GM18517 (cell line): ENCODE measurements around the gene PDE6H.

Experiments
- ATAC-seq: cut with Tn5 transposase; IDR thresholded peaks from one replicate; pipeline ENCODE4 v1.9.1; 2021; ENCODE audit warnings: mild to moderate bottlenecking, moderate library complexity; ENCODE audit not compliant: unreplicated experiment

The PDE6H gene

GRCh38 chr12:14968478-14968877, 4.4 kb upstream of the PDE6H start:
- ATAC-seq = no peak

DNA sequence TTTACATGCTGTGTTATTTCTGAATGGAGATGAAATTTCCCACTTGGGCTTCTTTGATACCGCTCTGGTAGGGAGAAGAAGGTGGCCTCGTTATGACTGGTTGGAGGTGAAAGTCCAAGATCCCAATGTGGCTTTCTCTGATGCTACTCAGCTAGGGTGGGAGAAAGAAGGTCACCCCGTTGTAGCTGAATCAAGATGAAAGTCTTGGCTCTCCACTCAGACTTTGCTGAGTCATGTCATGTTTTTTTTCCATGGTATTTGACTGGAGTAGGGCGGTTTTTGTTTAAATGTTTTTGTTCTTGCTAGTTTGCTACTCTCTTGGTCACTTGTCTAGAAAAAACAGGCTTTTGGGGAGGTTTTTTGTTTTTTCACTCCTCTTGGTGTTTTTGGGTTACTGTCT, 2.4 kb upstream of the PDE6H start:
- no peak for ATAC-seq

DNA sequence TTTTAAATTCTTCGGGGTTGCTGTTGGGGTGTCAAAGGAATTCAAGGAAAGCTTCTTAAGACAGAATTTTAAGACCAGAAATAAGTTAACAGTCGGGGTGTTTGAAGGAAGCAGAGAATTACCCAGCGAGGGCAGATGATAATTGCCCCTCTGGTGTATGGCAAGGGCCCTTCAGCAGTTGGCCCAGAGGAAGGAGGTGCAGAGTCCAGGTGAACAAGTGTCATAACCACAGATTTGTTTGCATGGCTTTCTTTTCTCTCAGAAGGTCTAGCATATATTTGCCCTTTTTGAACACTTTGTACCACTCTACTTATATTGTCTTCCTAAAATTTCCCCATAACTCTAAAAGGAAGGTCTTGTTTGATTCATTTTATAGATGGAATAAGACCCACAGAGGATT, 1.8 kb downstream of the PDE6H start:
- no peak for ATAC-seq

GRCh38 chr12:14975457-14975856, 2.6 kb downstream of the PDE6H start:
- no peak for ATAC-seq

DNA sequence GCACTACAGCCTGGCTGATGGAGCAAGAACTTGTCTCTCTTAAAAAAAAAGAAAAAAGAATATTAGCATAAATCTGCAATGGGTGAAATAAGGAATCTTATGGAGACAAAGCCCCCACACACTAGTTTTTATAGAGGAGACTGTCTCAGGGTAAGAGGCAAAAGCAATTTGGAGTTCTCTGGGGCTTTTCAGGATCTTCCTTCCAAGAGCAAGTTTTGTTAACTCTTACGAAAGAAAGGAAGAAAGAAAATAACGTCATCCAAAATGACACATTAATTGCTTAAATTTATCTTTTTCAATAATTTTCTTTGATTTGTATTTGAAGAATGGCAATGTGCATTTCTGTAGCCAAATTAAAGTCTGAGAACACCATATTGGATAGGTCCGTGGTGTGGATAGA, 3.8 kb downstream of the PDE6H start:
- ATAC-seq = no peak

- ATAC-seq = no peak
Measured at GRCh38 chr12:14979468-14979867, 6.6 kb downstream of the PDE6H start.

DNA sequence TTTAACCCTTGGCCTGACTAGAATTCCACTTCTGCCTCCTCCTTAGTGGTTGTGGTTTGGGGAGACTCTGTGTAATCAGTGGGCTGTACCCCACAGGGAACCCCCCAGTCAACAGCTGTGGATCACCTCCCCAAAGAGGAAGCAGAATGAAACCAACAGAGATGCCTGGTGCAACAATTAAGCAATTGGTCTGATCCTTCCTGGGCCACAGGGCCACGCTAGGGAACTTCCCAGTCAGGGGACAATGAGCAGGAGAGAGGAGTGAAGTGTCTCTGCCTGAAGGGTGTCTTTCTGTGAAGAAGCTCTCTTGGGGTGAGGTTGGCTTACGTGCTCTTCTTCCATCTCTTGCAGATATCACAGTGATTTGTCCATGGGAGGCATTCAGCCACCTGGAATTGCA, 8.2 kb downstream of the PDE6H start:
- no peak for ATAC-seq

DNA sequence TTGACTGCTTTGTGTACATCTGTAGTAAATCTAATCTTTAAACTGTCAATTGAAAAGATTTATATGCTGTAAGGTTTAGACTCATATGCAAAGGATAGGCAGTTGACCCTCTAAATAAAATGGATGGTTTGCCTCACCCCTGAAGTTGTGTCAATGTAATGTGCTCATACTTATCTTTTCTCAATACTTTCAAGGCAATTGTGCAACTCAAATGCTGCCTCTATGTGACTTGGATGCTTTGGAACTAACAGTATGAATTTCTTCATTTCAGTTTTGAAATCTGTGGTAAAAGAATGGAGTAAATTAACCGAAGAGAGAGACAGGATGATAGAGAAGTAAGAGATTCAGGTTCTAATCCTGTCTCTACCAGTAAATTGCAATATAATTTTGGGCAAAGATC, 9.7 kb downstream of the PDE6H start:
- no peak for ATAC-seq

GRCh38 chr12:14982991-14983390, 10.1 kb downstream of the PDE6H start:
- no peak for ATAC-seq

GRCh38 chr12:14984036-14984435, 11.2 kb downstream of the PDE6H start:
- ATAC-seq = no peak

GRCh38 chr12:14984766-14985285, 12.0 kb downstream of the PDE6H start:
- no peak for ATAC-seq

DNA sequence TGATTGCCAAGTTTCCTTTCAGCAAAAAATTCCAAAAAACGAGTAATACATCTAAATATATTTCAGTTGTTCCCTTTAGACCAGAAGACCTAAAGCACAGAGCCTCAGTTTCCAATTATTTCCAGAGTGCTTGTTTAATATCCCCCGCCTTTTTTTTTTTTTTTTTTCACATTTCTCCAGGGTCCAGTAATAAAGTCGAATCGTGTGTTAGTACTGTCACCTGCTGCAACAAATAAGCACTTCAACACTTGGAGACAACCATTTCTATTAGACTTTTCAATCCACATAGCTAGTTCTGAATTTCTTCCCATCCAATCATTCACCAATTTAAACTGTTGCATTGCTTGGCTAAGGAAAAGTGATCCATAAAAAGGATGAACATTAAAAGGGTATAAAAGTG, 13.6 kb downstream of the PDE6H start:
- no peak for ATAC-seq

GRCh38 chr12:14988035-14988434, 15.2 kb downstream of the PDE6H start:
- ATAC-seq = no peak

GRCh38 chr12:14989790-14990189, 16.9 kb downstream of the PDE6H start:
- no peak for ATAC-seq

- peak; percentile 49 for ATAC-seq
Measured at GRCh38 chr12:14991069-14991468, 18.2 kb downstream of the PDE6H start.

DNA sequence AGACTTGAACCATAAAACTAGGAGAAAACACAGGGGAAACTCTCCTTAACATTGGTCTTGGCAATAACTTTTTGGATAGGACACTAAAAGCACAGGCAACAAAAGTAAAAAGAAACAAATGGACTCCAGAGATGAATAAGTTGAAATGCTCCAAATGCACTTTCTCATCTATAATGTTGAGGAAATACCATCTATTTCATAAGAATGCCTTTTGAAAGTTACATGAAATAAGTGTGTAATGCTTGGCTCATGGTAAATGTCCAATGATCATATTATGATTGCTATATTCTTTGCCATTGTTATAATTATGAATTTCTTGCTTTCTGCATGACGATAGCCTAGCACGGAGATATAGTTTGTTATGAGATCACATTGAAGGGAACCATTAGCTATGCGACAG, 19.8 kb downstream of the PDE6H start:
- ATAC-seq = no peak

GRCh38 chr12:14993117-14993516, 20.3 kb downstream of the PDE6H start:
- ATAC-seq = no peak

DNA sequence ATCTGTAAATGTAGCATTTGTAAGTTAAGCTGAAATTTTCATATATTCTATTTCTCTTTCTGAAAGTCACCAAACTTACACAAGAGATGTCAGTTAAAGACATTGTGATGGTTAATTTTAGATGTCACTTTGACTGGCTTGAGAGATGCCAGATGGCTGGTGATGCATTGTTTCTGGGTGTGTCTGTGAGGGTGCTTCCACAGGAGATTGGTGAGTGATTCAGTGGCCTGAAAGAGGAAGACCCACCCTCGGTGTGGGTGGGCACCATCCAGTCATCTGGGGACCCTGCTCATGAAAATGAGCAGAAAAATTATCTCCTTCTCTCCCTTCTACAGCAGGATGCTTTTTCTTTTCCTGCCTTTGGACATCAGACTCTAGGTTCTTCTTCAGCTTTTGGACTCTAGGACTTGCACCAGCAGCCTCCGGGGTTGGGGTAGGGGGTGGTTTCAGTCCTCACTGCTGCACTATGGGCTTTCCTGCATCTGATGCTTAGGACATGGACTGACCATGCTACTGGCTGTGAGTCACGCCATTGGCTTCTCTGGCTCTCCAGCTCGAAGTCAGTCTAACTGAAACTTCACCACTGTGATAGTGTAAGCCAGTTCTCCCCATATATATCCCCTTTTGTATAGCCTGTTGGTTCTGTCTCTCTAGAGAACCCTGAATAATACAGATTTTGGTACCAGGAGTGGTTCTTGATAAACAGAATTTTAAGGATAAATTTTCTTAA, 20.9 kb downstream of the PDE6H start:
- no peak for ATAC-seq

DNA sequence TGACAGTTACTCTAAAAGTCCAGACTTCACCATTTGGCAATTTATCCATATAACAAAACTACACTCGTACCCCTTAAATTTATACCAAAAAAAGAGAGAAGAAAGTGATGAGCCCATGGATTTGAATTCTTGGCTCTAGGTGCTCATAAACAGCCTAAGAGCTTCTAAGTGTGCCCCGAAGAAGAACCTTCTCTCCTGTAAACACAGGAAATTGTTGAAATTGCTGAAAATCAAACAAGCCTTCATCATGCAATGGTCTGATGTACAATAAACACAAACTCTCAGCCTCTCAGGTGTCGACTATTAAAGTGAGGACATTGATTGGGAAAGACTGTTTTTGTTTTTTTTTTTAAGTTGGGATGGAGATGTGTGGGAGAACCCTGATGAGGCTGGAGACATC, 21.8 kb downstream of the PDE6H start:
- ATAC-seq = no peak

DNA sequence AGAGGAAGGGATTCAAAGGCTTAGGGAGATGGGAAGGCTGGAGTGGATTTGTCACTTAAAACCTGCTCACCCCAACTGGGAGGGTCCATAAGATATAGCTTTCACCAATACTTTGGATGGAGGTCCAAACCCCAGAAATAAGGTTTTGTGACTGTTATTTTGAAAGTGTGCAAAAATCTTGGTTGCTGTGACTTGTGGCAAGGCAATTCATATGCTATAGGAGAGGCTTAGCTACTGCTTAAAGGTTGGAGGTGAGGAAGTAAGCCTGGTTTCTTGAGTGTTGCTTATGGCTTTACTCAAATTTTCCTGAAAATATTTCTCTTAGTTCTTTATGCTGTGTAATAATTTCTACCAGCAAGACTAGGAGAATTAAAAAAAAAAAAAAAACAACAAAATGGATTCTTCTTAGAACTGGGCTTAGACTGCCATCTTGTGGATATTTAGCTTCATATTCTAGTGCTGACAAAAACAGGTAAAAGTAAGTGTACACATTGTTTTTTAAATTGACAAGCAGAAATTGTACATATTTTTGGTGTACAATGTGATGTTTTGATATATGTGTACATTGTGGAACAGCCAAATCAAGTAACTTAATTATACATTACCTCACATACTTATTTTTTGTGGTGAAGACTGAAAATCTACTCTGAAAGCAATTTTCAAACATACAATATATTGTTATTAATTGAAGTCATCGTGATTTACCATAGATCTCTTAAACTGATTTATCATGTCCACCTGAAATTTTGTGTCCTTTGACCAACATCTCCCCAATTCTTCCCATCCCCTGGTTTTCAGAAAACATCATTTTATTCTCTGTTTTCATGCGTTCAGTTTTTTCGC, 23.0 kb downstream of the PDE6H start:
- no peak for ATAC-seq

DNA sequence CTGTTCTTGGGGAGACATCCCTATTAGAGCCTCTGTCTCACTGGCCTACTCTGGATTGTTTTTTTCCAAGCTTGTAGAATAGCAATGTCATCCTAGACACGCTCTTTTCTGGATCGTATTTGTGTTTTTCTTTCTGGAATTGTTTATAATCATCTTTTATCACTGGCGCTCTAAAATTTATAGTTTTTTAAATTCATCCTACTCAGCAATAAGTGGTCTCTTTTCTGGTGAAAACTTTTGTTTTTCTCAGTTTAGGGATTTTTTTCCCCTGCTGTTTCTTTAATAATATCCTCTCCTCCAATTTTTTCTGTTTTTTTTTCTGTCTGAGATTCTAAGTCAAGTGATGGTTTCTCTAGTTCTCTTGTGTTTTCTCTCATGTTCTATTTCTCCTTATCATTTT, 25.2 kb downstream of the PDE6H start:
- ATAC-seq = no peak

DNA sequence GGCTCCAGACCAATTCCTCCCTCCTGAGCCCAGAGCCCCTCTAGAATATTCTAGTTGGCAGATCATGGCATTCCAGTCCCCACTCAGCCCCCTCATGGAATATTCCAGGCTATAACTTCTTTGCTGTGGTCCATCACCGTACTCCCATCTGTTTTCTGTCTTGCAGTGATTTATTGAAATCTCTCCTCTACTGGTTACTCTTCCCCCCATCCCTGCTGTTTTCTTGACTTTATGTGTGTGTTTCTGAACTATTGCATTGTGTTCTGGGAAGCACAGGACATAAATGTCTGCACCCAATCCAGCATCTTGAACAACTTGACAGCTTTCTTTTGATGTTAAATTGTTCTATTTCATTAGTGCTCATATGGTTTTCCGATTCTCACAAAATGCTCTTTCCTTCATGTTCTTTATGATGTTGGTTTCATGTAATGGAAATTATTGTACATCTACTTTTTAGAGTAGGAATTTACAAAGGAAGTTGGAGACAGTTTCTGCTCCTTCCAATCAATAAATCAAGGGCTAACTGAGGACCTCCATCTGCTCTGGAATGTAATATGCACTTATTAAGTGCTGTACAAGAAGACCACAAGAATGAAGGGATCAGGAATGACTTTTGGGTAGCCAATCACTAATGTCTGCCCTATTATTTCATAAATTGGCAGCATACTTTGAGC, 26.3 kb downstream of the PDE6H start:
- no peak for ATAC-seq
